BLaER1 (cell line): ENCODE data around the gene ANKRD34C.
"Not testable (repeated sequence)": the region's sequence is repeated elsewhere in the genome, so short reads cannot be mapped to it uniquely, and the experiment has no call there.

Experiments used
- H3K27ac ChIP-seq: shearing (Covaris generic); formaldehyde crosslinking; 2 replicates; pipeline ENCODE4 v1.8.1; 2022
- H3K27me3 ChIP-seq: shearing (Covaris generic); formaldehyde crosslinking; 2 replicates; pipeline ENCODE4 v1.8.1; 2022
- H3K36me3 ChIP-seq: shearing (Covaris generic); formaldehyde crosslinking; 2 replicates; pipeline ENCODE4 v1.8.1; 2022
- H3K4me1 ChIP-seq: shearing (Covaris generic); formaldehyde crosslinking; 2 replicates; pipeline ENCODE4 v1.8.1; 2022
- H3K4me2 ChIP-seq: shearing (Covaris generic); formaldehyde crosslinking; 2 replicates; pipeline ENCODE4 v1.8.1; 2022
- H3K4me3 ChIP-seq: shearing (Covaris generic); formaldehyde crosslinking; 2 replicates; pipeline ENCODE4 v1.8.1; 2022
- H3K9ac ChIP-seq: shearing (Covaris generic); formaldehyde crosslinking; 2 replicates; pipeline ENCODE4 v1.8.1; 2022
- H3K9me3 ChIP-seq: shearing (Covaris generic); formaldehyde crosslinking; 2 replicates; pipeline ENCODE4 v1.8.1; 2022
- H4K20me1 ChIP-seq: shearing (Covaris generic); formaldehyde crosslinking; 2 replicates; pipeline ENCODE4 v1.8.1; 2022
- Cebpa-rat ChIP-seq: shearing (Covaris generic); IDR thresholded peaks from 2 replicates; pipeline ENCODE4 v1.8.1; 2022

ANKRD34C gene

DNA sequence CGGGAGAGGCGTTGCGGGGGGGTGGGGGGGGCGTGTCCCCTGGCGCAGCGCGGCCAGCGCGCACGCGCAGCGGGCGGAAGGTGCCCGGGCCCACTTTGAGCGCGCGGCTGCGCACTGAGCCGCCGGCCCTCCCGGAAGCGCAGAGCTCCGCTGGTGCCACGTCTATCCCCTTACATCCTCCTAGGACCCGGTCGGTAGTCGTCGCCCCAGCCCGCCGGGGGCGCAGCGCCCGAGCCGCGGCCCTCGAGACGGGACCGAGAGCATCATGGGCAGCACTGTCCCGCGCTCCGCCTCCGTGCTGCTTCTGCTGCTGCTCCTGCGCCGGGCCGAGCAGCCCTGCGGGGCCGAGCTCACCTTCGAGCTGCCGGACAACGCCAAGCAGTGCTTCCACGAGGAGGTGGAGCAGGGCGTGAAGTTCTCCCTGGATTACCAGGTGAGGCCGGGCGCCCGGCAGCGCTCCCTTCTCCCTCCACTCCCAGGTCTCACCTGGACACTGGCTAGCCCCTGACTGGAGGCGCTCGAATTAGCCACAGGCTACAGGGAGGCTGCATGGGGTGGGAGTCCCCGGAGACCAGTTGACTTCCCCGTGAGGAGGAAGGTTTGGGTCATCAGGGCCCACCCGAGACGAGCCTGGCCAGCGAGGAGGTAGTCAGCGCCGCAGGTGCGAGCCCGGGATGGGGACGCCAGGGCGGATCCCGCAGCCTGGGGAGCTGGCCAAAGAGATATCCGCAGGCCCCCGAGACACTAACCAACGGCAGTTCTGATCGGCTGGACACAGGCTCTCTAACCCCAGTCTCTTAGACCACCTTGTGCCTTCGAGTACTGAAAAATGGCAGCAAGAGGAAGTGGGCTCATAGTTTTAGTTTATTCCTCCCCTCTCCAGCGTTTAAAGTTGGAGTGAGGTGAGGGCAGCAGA is 28.7 kb downstream of the ANKRD34C start, which contains the start of gene TMED3:
TMED3 (plus strand) TSS at position 128 of the 916 bp plus-strand sequence; CDS start at position 266, 138 bp downstream.
- Histone ChIP-seq H3K36me3 (peaks cover 39% of the 10 kb centered on the region), H3K27me3 (no peaks in the 10 kb centered on the region), H4K20me1 (peaks cover 31% of the 10 kb centered on the region), H3K9me3 (no peaks in the 10 kb centered on the region), H3K9ac (peak within 1 kb of the TSS; percentile 82), H3K4me3 (peak within 1 kb of the TSS; percentile 87), H3K4me1 (peaks cover 35% of the 10 kb centered on the region), H3K27ac (peak within 1 kb of the TSS; percentile 82), H3K4me2 (peak within 1 kb of the TSS; percentile 92)
- no peak for TF ChIP-seq Cebpa-rat

DNA sequence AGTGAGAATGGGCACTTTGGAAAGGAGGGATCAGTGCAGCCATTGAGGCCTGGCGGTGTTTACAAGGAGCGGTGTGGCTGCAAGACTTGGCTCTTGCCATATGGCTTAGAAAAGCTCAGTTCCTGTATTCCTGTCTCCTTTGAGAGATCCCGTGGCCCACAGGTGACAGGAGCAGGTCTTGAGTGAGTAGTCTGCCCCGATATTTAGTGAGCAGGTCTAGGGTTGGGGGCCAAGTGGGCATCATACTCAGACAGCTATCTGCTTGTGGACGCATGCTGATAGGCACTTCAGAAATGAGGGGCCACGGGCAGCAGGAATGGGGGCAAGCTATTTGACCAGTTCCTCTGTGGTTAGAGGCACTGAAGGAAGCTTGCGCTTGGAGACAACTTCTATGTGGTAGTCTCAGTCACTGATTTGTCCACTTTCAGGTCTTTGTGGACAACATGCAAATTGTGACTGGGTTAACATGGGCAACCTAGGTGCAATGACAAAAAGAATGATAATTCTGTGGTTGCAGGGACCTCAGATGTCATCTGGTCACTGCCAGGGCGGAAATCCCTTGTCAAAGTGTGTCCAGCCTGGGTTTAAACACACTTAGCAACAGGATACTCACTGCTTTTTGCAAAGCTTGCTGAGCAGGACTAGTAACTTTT is 29.5 kb downstream of the ANKRD34C start:
- H3K4me1 ChIP-seq = peaks cover 35% of the 10 kb centered on the region
- peaks cover 39% of the 10 kb centered on the region for H4K20me1 ChIP-seq
- H3K27ac ChIP-seq = peak overlapping the region; percentile 82
- peaks cover 47% of the 10 kb centered on the region for H3K36me3 ChIP-seq
- H3K27me3 ChIP-seq = no peaks in the 10 kb centered on the region
- no peak for TF ChIP-seq Cebpa-rat
- H3K4me2 ChIP-seq = peak overlapping the region; percentile 92
- peak overlapping the region; percentile 82 for H3K9ac ChIP-seq
- peak overlapping the region; percentile 87 for H3K4me3 ChIP-seq
- H3K9me3 ChIP-seq = no peaks in the 10 kb centered on the region

DNA sequence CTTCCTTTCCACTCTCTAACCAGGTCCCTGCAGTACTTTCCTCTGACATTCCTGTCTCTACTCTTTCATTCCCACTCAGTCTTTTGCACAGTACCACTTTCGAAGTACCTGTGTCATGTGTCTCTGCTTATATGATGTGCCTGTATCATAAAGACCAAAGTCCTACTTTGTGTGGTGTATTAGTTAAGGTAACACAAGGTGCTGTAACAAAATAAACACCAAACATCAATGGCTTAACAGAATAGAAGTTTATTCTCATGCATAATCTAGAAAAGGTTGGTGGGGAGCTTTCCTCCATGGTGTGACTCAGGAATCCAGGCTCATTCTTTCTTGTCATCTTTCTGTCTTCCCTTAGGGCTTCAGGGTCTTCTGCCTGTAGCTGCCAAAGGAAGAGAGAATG is 31.7 kb downstream of the ANKRD34C start:
- H3K36me3 ChIP-seq = peaks cover 69% of the 10 kb centered on the region

DNA sequence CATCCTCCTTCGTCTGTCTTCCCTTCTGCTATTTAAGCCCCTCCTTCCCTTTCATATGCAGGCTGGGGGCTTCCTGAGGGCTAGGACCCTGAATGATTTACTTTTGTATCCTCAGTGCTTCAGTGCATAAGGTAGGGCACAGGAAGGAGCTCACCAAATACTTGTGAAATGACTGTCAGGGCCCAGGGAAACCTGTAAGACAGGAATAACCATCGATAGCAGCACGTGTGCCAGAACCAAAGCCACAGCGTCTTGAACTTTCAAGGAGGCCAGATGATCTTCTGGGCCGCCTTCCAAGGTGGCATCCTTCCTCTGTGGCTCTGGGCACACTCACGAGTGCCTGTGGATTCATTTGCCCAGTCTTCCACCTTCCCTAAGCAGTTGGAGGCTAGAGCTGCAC is 32.3 kb downstream of the ANKRD34C start:
- 0 out of 2 replicates have a peak overlapping the region, but pooled peaks have one; percentile 18 for H3K4me2 ChIP-seq
- H3K27me3 ChIP-seq = no peaks in the 10 kb centered on the region
- no peak for TF ChIP-seq Cebpa-rat
- H4K20me1 ChIP-seq = peaks cover 67% of the 10 kb centered on the region
- peaks cover 4% of the 10 kb centered on the region; the same call in 1 of the 2 replicates for H3K9me3 ChIP-seq
- no peak overlapping the region for H3K27ac ChIP-seq
- H3K9ac ChIP-seq = no peak overlapping the region
- H3K36me3 ChIP-seq = peaks cover 75% of the 10 kb centered on the region
- H3K4me1 ChIP-seq = peaks cover 35% of the 10 kb centered on the region
- H3K4me3 ChIP-seq = no peak overlapping the region

More for the DNA sequence above, 31.7 kb downstream of the ANKRD34C start:
- Histone ChIP-seq H3K27me3 (no peaks in the 10 kb centered on the region), H4K20me1 (peaks cover 60% of the 10 kb centered on the region), H3K9ac (no peak overlapping the region), H3K27ac (no peak overlapping the region), H3K9me3 (peaks cover 4% of the 10 kb centered on the region; the same call in 1 of the 2 replicates), H3K4me3 (no peak overlapping the region), H3K4me2 (0 out of 2 replicates have a peak overlapping the region, but pooled peaks have one; percentile 18), H3K4me1 (peaks cover 35% of the 10 kb centered on the region)
- TF ChIP-seq Cebpa-rat = no peak

DNA sequence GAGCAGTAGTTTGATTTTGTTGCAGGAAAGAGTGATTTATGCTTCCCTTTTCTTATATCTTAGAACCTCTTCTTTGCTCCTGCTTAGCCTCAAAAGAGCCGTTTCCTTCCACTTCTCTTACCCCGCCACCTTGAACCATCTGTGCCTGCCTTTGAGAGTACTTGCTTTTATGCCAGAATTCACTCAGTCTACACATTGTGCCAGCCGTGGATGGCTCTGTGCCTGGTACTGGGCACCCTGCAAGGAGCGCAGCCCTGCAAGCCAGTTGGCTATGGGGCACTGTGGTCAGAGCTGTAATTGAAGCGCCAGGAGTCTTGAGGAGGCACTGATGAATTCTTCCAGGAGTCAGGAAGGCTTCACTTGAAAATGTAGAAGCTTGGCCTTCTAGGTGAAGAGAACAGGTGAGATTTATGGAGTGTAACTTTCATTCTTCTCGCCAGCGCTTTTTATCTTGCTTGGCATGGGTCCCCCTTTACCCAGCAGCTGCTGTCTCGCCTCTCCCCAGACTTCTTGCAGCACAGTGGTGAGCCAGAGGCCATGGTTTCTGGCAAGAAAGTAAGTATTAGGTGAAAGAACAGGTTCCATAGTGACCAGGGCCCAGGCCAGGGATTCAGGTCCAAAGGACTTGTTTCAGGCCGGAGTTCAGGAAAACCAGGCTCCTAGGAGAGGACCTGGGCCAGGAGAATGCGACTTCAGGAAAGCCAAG is 33.3 kb downstream of the ANKRD34C start:
- H3K27me3 ChIP-seq = no peaks in the 10 kb centered on the region
- peaks cover 4% of the 10 kb centered on the region; the same call in 1 of the 2 replicates for H3K9me3 ChIP-seq
- no peak overlapping the region for H3K9ac ChIP-seq
- H3K4me2 ChIP-seq = no peak overlapping the region
- peaks cover 76% of the 10 kb centered on the region for H4K20me1 ChIP-seq
- no peak overlapping the region for H3K4me3 ChIP-seq
- TF ChIP-seq Cebpa-rat = no peak
- peaks cover 85% of the 10 kb centered on the region for H3K36me3 ChIP-seq
- H3K27ac ChIP-seq = no peak overlapping the region
- peaks cover 35% of the 10 kb centered on the region for H3K4me1 ChIP-seq

DNA sequence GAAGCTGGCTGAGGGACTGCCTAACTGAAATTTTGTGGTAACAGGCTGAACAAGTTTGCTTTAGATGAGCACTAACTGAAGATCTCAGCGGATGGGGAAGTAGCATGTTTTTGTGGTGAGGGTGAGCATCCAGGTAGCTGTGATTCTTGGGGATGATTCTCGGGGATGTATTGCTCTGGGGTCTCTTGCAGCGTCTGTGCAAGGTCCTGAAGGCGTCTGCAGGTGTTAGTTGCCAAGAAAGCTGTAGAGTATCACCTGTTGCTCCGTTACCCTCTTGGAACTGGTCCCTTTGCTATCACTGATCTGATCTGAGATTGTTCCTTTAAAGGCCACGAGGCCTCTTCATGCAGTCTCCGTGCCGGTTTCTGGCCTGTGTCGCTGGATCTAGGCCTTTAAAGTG is 34.3 kb downstream of the ANKRD34C start:
- peaks cover 4% of the 10 kb centered on the region; the same call in 1 of the 2 replicates for H3K9me3 ChIP-seq
- H3K36me3 ChIP-seq = peaks cover 96% of the 10 kb centered on the region
- peaks cover 31% of the 10 kb centered on the region for H3K4me1 ChIP-seq
- H3K9ac ChIP-seq = no peak overlapping the region
- no peak for TF ChIP-seq Cebpa-rat
- no peak overlapping the region for H3K27ac ChIP-seq
- no peaks in the 10 kb centered on the region for H3K27me3 ChIP-seq
- peaks cover 87% of the 10 kb centered on the region for H4K20me1 ChIP-seq
- no peak overlapping the region for H3K4me2 ChIP-seq
- H3K4me3 ChIP-seq = no peak overlapping the region

DNA sequence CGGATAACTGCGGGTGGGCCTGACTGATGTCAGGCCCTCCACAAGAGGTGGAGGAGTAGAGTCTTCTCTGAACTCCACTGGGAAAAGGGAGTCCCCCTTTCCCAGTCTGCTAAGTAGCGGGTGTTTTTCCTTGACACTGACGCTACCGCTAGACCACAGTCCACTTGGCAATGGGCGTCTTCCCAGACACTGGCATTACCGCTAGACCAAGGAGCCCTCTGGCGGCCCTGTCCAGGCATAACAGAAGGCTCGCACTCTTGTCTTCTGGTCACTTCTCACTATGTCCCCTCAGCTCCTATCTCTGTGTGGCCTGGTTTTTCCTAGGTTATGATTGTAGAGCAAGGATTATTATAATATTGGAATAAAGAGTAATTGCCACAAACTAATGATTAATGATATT is 37.5 kb downstream of the ANKRD34C start:
- H3K4me3 ChIP-seq, H3K4me1 ChIP-seq, H3K9me3 ChIP-seq, H3K27ac ChIP-seq, H3K9ac ChIP-seq, H3K27me3 ChIP-seq, H3K4me2 ChIP-seq: not testable (repeated sequence)
- Histone ChIP-seq H3K36me3 (peaks cover 96% of the 10 kb centered on the region), H4K20me1 (peaks cover 89% of the 10 kb centered on the region)

DNA sequence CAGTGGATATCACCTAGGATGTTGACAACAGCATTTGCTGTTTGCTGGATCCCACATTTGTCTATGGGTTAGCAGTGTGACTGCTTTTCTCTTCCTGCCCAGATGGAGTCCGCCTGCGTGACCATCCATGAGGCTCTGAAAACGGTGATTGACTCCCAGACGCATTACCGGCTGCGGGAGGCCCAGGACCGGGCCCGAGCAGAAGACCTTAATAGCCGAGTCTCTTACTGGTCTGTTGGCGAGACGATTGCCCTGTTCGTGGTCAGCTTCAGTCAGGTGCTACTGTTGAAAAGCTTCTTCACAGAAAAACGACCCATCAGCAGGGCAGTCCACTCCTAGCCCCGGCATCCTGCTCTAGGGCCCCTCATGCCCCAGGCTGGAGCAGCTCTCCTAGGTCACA is 39.4 kb downstream of the ANKRD34C start:
- Histone ChIP-seq H3K36me3 (peaks cover 96% of the 10 kb centered on the region), H3K9me3 (peaks cover 4% of the 10 kb centered on the region; the same call in 1 of the 2 replicates), H3K27ac (no peak overlapping the region), H3K4me1 (no peaks in the 10 kb centered on the region), H3K9ac (no peak overlapping the region), H4K20me1 (peaks cover 85% of the 10 kb centered on the region), H3K4me3 (no peak overlapping the region), H3K27me3 (no peaks in the 10 kb centered on the region), H3K4me2 (no peak overlapping the region)
- no peak for TF ChIP-seq Cebpa-rat

DNA sequence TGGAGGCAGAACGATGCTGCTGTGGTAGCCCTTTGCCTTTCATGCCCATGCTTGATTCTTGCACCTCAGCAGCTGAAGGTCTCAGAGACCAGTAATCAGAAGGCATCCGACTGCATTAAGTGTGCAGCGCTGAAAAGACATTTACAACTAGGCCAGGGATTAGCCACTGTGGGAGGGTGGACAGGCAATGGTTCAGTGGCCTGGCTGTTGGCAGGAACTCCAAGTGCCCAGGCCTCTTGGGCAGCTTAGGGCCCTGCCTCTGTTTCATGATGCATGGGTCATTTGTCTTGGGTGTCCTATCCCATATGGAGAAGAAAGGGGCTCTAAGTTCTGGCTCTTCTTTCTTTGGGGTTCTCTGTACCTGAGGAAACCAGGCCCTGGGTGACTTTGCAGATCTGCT is 39.8 kb downstream of the ANKRD34C start:
- Histone ChIP-seq H4K20me1 (peaks cover 80% of the 10 kb centered on the region), H3K27ac (no peak overlapping the region), H3K4me3 (no peak overlapping the region), H3K36me3 (peaks cover 95% of the 10 kb centered on the region), H3K4me2 (no peak overlapping the region), H3K27me3 (no peaks in the 10 kb centered on the region), H3K9ac (no peak overlapping the region), H3K4me1 (no peaks in the 10 kb centered on the region), H3K9me3 (peaks cover 4% of the 10 kb centered on the region; the same call in 1 of the 2 replicates)
- no peak for TF ChIP-seq Cebpa-rat
